SH-SY5Y (cell line): ENCODE data around the gene DNAH17.

ENCODE experiments used
- GATA2 ChIP-seq: IDR thresholded peaks from 2 replicates; pipeline ENCODE4 v1.6.1; 2011; ENCODE audit warnings: mild to moderate bottlenecking, low read depth, low read length
- GATA3 ChIP-seq: IDR thresholded peaks from 2 replicates; pipeline ENCODE4 v1.6.1; 2011; ENCODE audit warnings: low read depth, mild to moderate bottlenecking, low read length, moderate library complexity

- TF ChIP-seq GATA3 = no peak
- TF ChIP-seq GATA2 = no peak
These were observed 23.1 kb upstream of the DNAH17 start for GRCh38 chr17:78600181-78600721.
